Measurements from ENCODE around the gene KRT86.
"Not testable (repeated sequence)": the region's sequence is repeated elsewhere in the genome, so short reads cannot be mapped to it uniquely, and the experiment has no call there.

KRT86 gene

DNA sequence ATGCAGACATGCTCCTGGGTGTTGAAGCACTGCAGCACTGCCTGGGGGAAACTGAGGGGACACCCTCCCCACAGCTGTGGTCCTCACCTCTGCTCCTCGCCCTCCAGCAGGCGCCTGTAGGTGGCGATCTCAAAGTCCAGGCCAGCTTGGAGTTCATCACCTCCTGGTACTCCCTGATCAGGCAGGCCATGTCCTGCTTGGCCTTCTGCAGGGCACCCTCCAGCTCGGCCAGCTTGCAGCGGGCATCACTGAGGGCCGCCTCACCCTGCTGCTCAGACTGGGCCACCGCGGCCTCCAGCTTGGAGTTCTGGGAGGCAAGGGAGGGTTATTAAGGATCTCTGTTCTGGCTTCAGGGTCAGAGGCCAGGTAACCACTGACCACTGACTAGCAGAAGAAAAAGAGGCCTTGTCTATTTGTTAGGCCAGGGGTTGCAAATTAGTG is 22.2 kb upstream of the KRT86 start:
- not testable (repeated sequence) for DNase-seq

DNA sequence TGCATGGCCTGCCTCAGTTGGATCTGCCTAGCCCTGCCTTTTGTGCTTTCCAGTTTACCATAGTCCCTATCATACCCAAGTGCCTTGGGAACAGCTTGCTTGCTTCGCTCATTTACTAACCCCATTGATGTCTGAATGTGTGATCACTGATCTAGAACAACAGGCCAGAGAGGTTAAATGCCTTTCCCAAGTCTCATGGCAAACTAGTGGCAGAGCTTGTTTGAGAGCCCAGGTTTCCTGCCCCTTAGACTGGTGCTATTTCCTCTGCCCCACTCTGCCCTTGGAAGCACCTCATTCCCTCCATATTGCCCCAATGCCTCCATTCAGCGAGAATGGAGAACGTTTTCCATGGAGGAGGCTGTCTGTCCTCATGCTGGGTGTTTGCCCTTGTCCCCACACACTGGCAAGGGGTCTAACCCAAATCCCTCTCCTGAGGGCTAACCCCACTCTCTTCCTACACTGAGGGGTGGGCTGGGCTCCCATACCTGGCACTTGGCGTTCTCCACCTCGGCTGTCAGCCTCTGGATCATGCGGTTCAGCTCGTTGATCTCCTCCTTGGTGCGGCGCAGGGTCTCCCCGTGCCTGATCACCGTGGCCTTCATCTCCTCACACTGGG is 21.6 kb upstream of the KRT86 start:
- no peak for DNase-seq

DNA sequence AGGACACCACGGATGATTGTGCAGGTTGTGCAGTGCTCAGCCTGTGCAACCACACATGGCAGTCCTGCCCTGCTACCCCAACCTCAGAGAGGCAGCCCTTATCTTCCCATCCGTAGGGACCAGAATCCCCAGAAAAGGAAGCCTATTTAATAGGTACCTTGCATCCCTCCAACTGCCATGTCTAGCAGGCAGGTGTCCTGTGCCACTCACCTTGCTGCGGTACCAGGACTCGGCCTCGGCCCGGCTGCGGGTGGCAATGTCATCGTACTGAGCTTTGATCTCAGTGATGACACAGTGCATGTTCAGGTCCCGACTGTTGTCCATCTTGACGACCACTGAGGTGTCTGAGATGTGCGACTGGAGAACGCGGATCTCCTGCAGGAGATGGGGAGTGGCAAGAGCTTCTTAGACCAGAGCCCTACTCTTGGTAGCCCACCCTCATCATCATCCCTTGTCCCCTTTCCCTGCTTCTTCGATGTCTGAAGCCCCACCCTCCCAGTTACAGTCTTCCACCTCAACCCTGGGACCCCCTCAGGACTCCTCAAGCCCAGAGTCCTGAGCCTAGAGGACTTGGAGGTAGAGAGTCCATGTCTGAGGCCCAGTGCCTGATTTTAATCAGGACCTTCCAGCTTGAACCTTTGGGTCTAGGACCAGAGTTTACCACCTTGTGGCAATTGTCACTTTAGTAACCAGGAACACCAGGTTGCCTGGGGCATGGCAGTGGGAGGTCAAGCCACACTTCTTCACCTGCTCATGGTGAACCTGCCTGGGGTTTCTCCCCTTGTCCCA is 20.9 kb upstream of the KRT86 start:
- no peak for DNase-seq

GRCh38 chr12:52254180-52254964 is 20.1 kb upstream of the KRT86 start:
- DNase-seq, result no peak

- no peak for DNase-seq
Observed at GRCh38 chr12:52254965-52255751, 19.3 kb upstream of the KRT86 start.

DNA sequence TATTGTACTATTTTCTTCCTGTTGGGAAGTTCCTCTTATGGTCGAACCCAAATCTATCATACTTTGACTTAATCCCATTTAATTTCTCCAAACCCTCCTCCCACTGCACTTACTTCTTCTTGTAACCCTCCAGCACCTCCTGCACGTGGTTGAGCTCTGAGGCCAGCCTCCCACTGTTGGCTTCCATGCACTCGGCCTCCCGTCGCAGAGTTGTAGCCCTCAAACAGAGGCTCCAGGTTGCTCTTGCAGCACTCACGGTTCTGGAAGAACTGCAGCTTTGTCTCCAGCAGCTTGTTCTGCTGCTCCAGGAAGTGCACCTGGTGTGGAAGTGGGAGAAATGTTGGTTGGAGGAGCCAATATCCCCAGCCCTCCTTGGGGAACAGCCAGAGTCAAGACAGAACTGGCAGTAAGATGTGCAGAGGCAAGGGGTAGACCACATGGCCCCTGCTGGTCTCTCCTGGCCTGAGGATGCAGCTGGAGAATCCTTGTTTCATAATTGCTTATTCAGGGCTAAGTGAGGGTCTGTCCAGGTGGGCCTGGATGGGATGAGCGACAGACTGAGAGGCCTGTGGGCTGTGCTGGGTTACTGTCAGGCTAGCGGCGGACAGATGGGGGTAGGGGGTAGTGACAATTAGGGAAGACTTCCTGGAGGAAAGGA is 18.4 kb upstream of the KRT86 start:
- no peak for DNase-seq

DNA sequence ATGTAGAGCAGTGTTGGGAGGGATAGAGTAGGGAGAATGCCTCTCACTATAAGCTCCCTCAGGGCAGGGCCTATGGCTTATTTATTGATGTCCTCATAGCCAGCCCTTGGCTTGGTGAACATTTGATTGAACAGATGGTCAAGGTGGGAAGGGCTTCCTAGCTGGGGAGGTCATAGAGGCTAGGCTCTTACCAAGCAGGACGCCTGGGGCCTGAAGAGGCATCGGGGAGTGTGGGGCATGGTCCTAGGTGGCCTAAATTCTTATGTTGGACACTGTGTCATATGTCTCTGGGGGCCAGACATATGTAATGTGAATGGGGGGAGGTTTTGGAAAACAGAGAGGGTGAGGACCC is 17.9 kb upstream of the KRT86 start:
- no peak for DNase-seq

- DNase-seq, result peak in 1 of 2 donors; percentile 18
Observed at GRCh38 chr12:52257074-52257551, 17.3 kb upstream of the KRT86 start.

DNA sequence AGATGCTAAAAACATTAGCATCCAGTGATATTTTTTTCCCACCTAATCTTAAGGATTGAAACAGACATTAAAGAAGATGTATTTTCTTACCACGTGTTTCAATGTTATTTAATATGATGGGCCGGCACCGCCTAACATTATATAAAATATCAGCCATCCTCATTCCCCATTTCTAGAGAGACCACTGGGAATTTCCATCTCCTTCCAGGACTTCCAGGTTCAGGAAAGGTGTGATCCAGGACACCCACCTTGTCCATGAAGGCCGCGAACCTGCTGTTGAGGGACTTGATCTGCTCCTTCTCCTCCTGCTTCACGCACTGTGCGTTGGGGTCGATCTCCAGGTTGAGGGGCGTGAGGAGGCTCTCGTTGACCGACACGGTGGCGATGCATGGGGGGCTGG is 16.5 kb upstream of the KRT86 start:
- DNase-seq, result not testable (repeated sequence)

- DNase-seq, result no peak
Observed at GRCh38 chr12:52258335-52258901, 16.0 kb upstream of the KRT86 start.

- no peak for DNase-seq
Observed at GRCh38 chr12:52259657-52260243, 14.7 kb upstream of the KRT86 start.

DNA sequence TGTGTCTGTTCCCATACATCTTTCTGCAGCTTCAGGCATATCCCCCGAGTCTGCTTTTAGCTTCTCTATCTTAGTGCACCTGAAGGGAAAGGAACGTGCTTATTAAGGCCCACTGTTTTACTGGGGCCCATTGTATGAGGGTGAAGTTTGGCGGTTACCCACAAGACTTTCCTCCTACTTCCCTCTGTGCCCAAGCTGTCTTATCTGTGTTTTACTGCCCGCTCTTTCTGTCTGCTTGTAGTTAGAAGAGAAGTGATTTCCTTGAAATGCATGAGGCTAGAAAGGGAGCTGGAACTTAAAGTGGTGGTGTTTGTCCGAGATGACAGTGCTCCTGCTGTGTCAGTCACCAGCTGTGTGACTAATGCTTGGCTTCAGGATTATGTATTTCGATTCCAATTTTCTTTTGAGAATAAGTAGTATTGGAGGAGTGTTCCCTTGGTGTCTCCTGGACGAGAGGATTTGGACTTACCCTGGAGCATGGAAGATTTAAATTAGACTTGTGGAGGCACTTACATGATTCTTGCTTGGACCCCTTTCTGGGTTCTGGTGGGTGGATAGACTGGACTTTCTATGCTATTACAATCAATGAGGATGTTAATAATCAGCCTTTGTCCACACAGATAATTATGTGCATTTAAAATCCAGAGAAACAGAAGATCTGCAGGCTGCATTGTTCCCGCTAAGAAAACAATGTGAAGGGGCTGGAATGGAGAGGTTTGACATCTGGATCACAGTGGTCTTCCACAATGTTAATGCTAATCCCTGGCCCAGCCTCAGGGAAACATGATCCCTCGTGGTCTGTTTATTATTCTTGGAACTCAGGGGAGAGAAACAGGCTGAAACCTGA is 13.9 kb upstream of the KRT86 start:
- DNase-seq, result peak in 1 of 2 donors; percentile 12

GRCh38 chr12:52261208-52261484 is 13.3 kb upstream of the KRT86 start:
- DNase-seq, result no peak

DNA sequence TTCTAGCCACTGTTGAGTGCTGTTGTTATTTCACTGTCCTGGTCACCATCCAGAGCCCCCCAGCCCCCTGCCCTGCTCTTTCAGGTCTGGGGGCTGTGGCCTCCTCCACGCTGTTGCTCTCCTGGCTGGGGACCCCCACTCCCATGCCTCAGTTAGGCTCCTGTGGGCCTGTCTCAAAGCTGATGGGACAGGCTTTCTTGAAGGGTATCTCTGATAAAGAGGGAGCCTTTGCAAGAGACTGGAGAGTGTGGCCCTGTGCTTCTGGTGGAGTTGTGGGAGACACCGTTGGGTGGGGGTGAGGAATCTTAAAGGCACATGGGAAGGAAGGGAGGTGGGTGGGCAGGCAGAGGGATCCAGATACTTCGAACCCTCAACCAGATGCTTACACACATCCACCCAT is 12.2 kb upstream of the KRT86 start:
- DNase-seq, result no peak

GRCh38 chr12:52263761-52264434 is 10.5 kb upstream of the KRT86 start:
- no peak for DNase-seq

GRCh38 chr12:52264435-52264825 is 10.0 kb upstream of the KRT86 start:
- no peak for DNase-seq

- DNase-seq, result no peak
Observed at GRCh38 chr12:52266514-52266913, 7.9 kb upstream of the KRT86 start.

- no peak for DNase-seq
Observed at GRCh38 chr12:52267266-52267665, 7.2 kb upstream of the KRT86 start.

DNA sequence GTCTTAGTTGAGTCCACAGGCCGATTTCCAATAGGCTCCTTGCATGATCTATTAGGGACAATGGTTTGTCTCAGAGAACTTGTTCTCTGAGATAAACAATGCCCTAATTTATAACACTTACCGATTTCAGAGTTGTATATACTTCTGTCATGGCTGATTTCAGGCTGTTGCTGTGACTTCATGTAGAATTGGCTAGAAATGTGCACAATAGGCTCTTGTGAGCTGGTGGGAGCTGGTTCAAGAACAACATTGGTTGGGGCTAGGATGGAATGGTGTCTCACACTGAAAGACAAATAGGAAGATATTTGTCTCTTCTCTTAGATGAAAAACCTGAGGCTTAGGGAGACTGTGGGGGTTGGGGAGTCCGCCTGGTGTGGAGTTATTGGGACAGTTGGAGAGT is 6.7 kb upstream of the KRT86 start:
- no peak for DNase-seq

- no peak for DNase-seq
Observed at GRCh38 chr12:52268212-52268611, 6.2 kb upstream of the KRT86 start.

All from inflammatory macrophage (primary cell).